Measurements from ENCODE around the gene C20orf144.
A peak's percentile ranks its signal among the peaks of the same experiment; 100 is the strongest.

The C20orf144 gene

GRCh38 chr20:33666293-33667244 lies 4.4 kb downstream of the C20orf144 start, which contains the start of gene ACTL10:
Gene ACTL10, plus strand, starts transcription at chr20:33666943. Its CDS starts 555 bp downstream, at chr20:33667498.
- peak; percentile 91 to 92 for DNase-seq

DNA sequence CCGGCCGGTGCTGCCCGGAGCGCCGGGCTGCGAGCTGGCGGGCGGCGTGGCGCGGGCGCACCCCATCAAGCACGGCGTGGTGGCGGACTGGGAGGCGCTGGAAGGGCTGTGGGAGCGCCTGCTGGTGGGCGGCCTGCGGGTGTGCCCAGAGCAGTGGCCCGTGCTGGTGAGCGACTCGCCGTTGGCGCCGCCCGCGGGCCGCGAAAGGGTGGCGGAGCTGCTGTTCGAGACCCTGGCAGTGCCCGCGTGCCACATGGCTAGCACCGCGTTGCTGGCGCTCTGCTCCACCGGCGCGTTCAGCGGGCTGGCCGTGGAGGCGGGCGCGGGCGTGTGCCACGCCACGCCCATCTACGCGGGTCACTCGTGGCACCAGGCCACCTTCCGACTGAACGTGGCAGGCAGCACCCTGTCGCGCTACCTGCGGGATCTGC lies 5.1 kb downstream of the C20orf144 start:
- peak; percentile 28 to 54 for DNase-seq

GRCh38 chr20:33667676-33668465 lies 5.7 kb downstream of the C20orf144 start:
- peak; percentile 76 to 82 for DNase-seq

DNA sequence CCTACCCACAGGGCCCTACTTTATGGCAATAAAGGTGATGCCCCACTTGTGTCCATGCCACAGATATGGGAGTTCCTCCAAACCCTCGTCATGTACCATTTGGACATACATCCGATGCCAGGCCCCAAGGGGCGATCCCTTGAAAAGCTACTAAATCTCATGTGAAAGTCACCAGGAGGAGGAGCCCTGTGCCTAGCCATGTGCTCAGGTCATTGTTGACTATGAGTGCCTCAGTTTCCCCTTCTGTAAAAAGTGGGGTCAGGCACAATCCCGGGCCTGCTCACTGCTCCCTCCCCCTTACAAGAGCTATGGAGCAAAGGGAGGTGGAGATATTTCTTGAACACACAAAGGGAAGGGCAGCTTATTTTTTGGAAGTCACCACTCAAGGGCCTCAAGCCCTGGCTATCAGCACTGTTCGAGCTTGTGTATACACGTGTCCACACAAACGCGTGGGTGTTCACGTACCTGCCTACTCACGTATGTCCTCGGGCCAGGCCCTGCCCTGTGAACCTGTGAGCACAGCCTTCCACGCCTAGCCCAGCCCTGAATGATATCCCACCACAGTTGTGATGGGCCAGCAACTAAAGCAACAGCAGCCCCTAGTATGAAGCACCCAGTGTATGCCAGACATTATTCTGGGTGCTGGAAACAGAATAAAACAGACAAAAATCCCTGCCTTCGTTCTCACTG lies 6.5 kb downstream of the C20orf144 start:
- no peak for DNase-seq

- DNase-seq: no peak
Observed at GRCh38 chr20:33669224-33669623, 7.1 kb downstream of the C20orf144 start.

GRCh38 chr20:33669873-33670640 lies 7.9 kb downstream of the C20orf144 start:
- no peak for DNase-seq

- DNase-seq: no peak
Observed at GRCh38 chr20:33670715-33671499, 8.8 kb downstream of the C20orf144 start.

- DNase-seq: no peak
Observed at GRCh38 chr20:33671573-33672288, 9.6 kb downstream of the C20orf144 start.

DNA sequence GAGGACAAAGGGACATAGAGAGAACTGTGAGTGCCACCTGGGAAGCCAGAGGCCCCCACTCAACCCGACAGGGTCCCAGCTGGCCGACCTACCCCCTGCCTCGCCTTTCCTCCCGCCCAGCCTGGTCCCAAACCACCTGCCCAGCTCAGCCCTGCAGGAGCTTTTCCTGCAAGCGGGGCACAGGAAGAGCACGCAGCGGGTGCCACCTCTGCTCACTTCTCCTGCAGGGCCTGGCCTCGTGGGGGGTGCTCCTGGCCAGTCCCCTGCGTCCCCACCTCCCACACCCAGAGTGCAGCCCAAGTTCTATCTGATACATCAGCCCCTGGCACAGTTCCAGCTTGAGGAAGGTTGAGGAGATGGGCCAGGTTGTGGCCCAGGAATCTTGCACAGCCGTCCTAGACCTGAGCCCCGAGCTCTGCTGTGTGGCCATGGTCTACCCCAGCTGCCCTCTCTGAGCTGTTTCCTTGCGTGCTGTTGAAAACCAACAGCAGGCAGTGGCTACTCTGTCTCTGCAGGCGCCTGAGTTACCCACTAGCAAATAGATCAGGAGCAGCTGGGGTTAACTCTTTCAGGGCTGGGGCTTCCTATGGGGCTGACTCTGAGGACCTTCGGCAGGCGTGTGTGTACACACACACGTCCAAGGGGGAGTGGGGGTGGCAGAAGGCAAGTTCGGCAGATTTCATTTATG lies 10.4 kb downstream of the C20orf144 start:
- DNase-seq: no peak

DNA sequence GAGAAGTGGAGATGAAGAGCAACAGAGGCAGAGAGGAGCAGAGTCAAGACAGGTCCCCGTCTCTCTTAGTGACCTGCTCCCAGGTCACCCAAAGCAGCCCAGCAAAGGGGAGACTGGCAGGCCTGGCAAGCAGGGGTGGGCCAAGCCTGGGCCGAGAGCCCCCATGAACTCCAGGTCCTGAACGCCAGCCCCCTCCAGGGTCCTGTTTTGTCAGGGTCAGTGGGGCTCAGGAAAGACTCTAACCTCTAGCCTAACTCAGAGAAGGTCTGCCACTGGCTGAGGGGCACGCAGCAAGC lies 10.9 kb downstream of the C20orf144 start:
- no peak for DNase-seq

DNA sequence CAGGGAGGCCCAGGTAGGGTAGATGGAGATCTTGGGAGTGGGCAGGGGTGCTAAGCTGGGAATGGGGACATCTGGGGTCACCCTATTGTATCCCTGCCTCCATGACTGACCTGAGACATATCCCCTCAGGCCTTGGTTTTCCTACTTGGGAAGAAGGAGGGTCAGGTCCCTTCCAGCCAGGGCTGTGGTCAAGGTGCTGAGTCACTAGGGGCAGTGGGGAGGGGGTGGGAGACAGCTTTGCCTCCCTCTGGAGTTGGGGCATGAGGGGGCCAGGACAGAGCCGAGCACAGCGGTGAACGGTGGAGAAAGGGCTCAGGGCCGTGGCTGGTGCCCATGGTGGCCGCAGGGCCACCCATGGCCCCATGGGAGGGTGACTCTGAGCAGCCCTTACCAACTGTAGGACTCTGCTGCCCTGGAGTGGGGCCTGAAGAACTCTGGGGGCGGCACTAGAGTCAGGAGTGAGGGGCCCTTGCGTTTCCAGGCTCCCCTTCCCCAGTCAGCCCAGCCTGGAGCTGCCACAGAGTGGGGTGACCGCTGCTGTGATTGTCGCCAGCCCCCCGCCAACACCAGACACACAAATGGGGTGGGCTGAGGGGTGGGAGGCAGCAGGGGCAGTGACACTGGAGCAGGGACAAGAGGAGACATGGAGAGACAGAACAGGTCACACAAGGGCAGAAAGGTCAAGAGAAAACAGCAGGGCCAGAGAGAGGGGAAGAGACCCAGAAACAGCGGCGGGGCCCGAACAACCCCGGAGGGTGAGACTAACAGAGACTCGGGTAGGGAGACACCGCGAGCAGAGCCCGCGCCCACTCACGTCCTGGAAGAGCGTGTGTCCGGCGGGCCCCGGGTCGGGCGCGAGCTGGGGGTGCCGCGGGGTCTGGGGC lies 11.5 kb downstream of the C20orf144 start:
- DNase-seq: no peak

DNA sequence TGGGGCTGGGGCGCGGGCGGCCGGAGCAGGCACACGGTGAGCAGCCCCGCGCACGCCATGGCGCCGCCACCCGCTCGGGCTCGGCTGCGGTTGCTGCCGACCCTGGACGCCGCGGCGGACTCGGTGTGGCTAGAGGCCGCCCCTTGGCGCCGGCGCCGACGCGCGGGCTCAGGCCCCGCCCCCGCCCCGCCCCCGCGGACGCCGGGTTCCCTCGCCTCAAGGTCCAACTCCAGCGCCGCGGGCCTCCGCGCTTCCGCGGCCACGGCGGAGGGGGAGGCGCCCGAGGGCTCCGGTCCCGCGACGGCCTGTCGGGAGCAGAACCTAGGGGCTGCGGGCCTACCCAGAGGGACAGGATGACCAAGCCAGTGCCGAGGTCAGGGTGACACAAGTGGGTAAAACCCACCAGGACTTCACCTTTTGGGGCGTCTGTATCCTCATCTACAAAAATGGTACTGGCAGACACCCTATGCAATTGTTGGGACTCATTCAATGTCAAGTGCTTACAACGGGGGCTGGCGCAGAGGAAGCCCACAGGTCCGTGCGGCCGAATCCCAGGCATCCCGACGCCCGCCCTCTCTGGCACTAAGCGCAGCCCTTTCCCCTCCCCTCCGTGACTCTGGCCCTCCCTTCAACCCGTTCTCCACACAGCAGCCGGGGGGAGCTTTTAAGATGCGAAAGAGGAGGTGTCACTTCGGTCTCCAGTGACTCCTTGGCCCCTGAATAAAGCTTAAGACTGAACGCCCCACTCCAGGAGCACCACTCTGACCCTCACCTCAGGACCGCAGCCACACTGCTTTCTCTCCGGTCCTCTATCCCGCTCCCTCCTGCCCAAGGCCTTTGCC lies 12.4 kb downstream of the C20orf144 start, which contains the start of gene NECAB3:
Gene NECAB3, minus strand, starts transcription at position 135 of the 842 bp plus-strand sequence. Its CDS starts 76 bp downstream, at position 59.
- DNase-seq: peak; percentile 60 to 74

GRCh38 chr20:33675136-33675959 lies 13.2 kb downstream of the C20orf144 start:
- DNase-seq: no peak

GRCh38 chr20:33676121-33676520 lies 14.0 kb downstream of the C20orf144 start:
- no peak for DNase-seq

- DNase-seq: no peak
Observed at GRCh38 chr20:33676652-33677645, 14.8 kb downstream of the C20orf144 start.
